NB4 (cell line): ENCODE data around the gene OR5M8.

Source experiments
- POLR2A ChIP-seq: IDR thresholded peaks from 2 replicates; pipeline ENCODE4 v1.6.1; 2011; ENCODE audit warnings: mild to moderate bottlenecking; ENCODE audit not compliant: insufficient read length; ENCODE audit errors: extremely low read depth
- TF ChIP-seq, protein P1 (sequence below): IDR thresholded peaks from one replicate; pipeline ENCODE4 v1.5.1; 2012; ENCODE audit warnings: low read depth, low read length
- TF ChIP-seq, protein P2 (sequence below): IDR thresholded peaks from 2 replicates; pipeline ENCODE4 v1.6.1; 2011; ENCODE audit warnings: low read depth, low read length

DNA sequence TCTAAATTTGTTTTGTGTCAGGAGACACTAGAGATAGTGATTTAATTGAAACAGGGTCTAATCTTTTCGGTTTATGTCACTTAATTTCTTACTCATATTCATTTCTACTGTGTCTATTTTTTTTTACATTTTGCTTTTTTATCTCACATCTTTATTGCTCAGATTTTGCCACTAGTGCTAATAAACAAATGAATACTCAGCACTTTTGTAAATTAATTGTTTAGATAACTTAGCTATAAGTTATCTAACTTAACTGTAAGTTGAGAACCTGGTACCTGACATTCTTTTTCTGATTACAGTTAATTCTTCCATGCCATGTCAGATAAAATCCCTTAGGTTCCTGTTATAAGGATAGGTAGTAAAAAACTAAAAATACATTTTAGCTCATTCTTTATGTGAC is 22.1 kb upstream of the OR5M8 start:
- TF ChIP-seq, protein P1, sequence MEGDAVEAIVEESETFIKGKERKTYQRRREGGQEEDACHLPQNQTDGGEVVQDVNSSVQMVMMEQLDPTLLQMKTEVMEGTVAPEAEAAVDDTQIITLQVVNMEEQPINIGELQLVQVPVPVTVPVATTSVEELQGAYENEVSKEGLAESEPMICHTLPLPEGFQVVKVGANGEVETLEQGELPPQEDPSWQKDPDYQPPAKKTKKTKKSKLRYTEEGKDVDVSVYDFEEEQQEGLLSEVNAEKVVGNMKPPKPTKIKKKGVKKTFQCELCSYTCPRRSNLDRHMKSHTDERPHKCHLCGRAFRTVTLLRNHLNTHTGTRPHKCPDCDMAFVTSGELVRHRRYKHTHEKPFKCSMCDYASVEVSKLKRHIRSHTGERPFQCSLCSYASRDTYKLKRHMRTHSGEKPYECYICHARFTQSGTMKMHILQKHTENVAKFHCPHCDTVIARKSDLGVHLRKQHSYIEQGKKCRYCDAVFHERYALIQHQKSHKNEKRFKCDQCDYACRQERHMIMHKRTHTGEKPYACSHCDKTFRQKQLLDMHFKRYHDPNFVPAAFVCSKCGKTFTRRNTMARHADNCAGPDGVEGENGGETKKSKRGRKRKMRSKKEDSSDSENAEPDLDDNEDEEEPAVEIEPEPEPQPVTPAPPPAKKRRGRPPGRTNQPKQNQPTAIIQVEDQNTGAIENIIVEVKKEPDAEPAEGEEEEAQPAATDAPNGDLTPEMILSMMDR: no peak
- TF ChIP-seq POLR2A: no peak
- TF ChIP-seq, protein P2, sequence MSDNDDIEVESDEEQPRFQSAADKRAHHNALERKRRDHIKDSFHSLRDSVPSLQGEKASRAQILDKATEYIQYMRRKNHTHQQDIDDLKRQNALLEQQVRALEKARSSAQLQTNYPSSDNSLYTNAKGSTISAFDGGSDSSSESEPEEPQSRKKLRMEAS: no peak
